Astrocyte (in vitro differentiated cells and primary cell): ENCODE data around the gene ACIN1. TPM values are rescaled to one million over a fixed set of nuclear protein-coding genes. Genes with fewer than 3 reads are reported as not detected.

Experiments
- DNase-seq: peaks from one replicate; pipeline ENCODE4 v3.0.0-alpha.2; 2010; ENCODE audit warnings: low read depth
- FAIRE-seq: peaks from 2 replicates; lab custom pipeline; 2011; peaks lifted over from hg19 to GRCh38; lab: Jason Lieb, UNC
- H2AFZ ChIP-seq: 2 replicates; pipeline ENCODE4 v1.6.0; 2012; ENCODE audit warnings: low read depth, low read length, inconsistent platforms
- H3K27ac ChIP-seq: 2 replicates; pipeline ENCODE4 v1.5.1; 2011; ENCODE audit warnings: low read depth, low read length, inconsistent platforms
- H3K27me3 ChIP-seq: 2 replicates; pipeline ENCODE4 v1.6.0; 2011; ENCODE audit warnings: low read length, inconsistent platforms; ENCODE audit not compliant: insufficient read depth
- H3K36me3 ChIP-seq: 2 replicates; pipeline ENCODE4 v1.5.1; 2011; ENCODE audit warnings: low read length, inconsistent platforms; ENCODE audit not compliant: insufficient read depth
- H3K4me1 ChIP-seq: 2 replicates; pipeline ENCODE4 v1.5.1; 2011; ENCODE audit warnings: low read length, inconsistent platforms; ENCODE audit not compliant: insufficient read depth
- H3K4me2 ChIP-seq: 2 replicates; pipeline ENCODE4 v1.6.0; 2012; ENCODE audit warnings: low read length, inconsistent platforms
- H3K4me3 ChIP-seq: 2 replicates; pipeline ENCODE4 v1.5.1; 2011; ENCODE audit warnings: low read depth, mild to moderate bottlenecking, low read length, inconsistent platforms; ENCODE audit not compliant: insufficient read depth
- H3K79me2 ChIP-seq: 2 replicates; pipeline ENCODE4 v1.6.0; 2012; ENCODE audit warnings: mild to moderate bottlenecking, low read length, inconsistent platforms; ENCODE audit not compliant: insufficient read depth
- H3K9ac ChIP-seq: 2 replicates; pipeline ENCODE4 v1.6.0; 2012; ENCODE audit warnings: mild to moderate bottlenecking, low read length, inconsistent platforms
- H3K9me3 ChIP-seq: 2 replicates; pipeline ENCODE4 v1.5.1; 2012; ENCODE audit warnings: low read depth, mild to moderate bottlenecking, low read length, inconsistent platforms; ENCODE audit not compliant: insufficient read depth
- H4K20me1 ChIP-seq: 2 replicates; pipeline ENCODE4 v1.6.0; 2012; ENCODE audit warnings: low read length, inconsistent platforms; ENCODE audit not compliant: insufficient read depth
- H3K27ac Mint-ChIP-seq: one replicate; pipeline ENCODE4 v1.8.0; 2021; ENCODE audit warnings: mild to moderate bottlenecking, mixed read lengths; ENCODE audit not compliant: unreplicated experiment
- H3K27me3 Mint-ChIP-seq: one replicate; pipeline ENCODE4 v1.8.0; 2021; ENCODE audit warnings: low read depth, mixed read lengths; ENCODE audit not compliant: unreplicated experiment
- H3K36me3 Mint-ChIP-seq: one replicate; pipeline ENCODE4 v1.8.0; 2021; ENCODE audit warnings: low read depth, mixed read lengths; ENCODE audit not compliant: unreplicated experiment
- H3K4me1 Mint-ChIP-seq: one replicate; pipeline ENCODE4 v1.8.0; 2021; ENCODE audit warnings: low read depth, mixed read lengths; ENCODE audit not compliant: unreplicated experiment
- H3K4me3 Mint-ChIP-seq: one replicate; pipeline ENCODE4 v1.8.0; 2021; ENCODE audit warnings: mild to moderate bottlenecking, moderate library complexity, mixed read lengths; ENCODE audit not compliant: unreplicated experiment
- H3K9me3 Mint-ChIP-seq: one replicate; pipeline ENCODE4 v1.8.0; 2021; ENCODE audit warnings: mild to moderate bottlenecking, mixed read lengths; ENCODE audit not compliant: unreplicated experiment
- CTCF ChIP-seq: IDR thresholded peaks from 2 replicates; pipeline ENCODE4 v1.5.1; 2011; ENCODE audit warnings: low read depth, mild to moderate bottlenecking, inconsistent platforms, low read length, moderate library complexity; ENCODE audit not compliant: insufficient read depth
- EZH2 ChIP-seq: IDR thresholded peaks from 2 replicates; pipeline ENCODE4 v1.6.1; 2012; ENCODE audit warnings: mild to moderate bottlenecking, low read length, inconsistent platforms; ENCODE audit not compliant: insufficient read depth
- total RNA-seq: library from RNA; stranded (reverse); gene quantifications from 2 replicates; pipeline ENCODE4 v1.2.1, GENCODE V29; 2021

The ACIN1 gene
- total RNA-seq, 1 donor from 2014 or later = 208 TPM

DNA sequence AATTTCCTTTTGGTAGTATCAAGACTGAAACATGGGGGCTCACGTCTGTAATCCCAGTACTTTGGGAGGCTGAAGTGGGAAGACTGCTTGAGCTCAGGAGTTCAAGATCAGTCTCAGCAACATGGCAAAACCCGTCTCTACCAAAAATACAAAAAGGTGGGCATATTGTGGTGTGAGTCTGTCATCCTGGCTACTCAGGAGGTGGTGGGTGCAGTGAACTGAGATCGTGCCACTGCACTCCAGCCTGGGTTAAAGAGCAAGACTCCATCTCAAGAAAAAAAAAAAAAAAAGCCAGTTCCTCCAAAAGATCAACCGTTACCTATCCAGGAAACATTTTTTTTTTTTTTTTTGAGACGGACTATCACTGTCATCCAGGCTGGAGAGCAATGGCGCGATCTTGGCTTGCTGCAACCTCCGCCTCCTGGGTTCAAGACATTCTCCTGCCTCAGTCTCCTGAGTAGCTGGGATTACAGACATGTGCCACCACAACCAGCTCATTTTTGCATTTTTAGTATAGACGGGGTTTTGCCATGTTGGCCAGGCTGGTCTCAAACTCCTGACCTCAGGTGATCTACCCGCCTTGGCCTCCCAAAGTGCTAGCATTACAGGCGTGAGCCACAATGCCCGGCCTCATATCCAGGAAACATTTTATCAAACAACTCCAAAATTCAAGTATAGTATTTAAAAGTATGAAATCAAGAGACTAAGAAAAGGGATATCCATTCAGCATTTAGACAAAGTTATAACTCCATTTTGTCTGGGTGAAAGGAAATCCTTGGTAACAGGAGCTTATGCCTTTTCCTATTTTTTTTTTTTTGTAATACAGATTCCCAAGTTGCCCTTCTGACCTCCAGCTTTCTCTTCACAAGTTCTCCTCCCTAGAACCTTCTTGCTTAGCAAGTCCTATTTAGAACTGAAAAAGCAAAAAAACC, 3.4 kb downstream of the ACIN1 start:
- no peak for DNase-seq
- H3K27ac ChIP-seq = no peak overlapping the region
- no peaks in the 10 kb centered on the region for H3K27me3 ChIP-seq
- H3K4me3 ChIP-seq = no peak overlapping the region
- H3K9me3 Mint-ChIP-seq = no peaks in the 10 kb centered on the region
- H3K4me1 ChIP-seq = peaks cover 11% of the 10 kb centered on the region
- H3K79me2 ChIP-seq = peaks cover 68% of the 10 kb centered on the region
- no peak overlapping the region for H3K27ac Mint-ChIP-seq
- TF ChIP-seq CTCF (no peak), EZH2 (no peak)
- H3K9me3 ChIP-seq = no peaks in the 10 kb centered on the region
- peaks cover 27% of the 10 kb centered on the region for H3K4me1 Mint-ChIP-seq
- no peak for FAIRE-seq
- no peaks in the 10 kb centered on the region for H3K27me3 Mint-ChIP-seq
- H3K36me3 Mint-ChIP-seq = peaks cover 6% of the 10 kb centered on the region
- peaks cover 46% of the 10 kb centered on the region for H3K36me3 ChIP-seq
- H3K4me2 ChIP-seq = no peak overlapping the region
- H3K4me3 Mint-ChIP-seq = no peak overlapping the region
- H2AFZ ChIP-seq = no peak overlapping the region
- H4K20me1 ChIP-seq = peaks cover 45% of the 10 kb centered on the region
- H3K9ac ChIP-seq = no peak overlapping the region

DNA sequence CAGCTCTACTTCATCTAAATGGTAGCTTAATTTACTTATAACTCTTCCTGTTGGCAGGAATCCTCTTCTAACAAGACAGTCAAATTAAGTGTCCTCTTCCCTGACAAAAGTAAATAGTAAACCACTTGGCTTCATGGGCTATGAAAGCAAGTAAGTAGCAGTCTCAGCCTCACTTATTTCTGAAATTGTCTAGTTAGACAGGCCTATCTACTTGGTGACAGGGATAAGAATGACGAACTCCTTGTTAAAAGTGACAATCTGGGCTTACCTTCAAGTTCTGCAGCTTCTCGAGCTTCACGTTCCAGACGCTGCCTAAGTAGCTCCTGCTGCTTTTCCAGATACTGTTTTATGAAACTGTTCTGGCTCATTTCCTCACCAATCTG, 4.7 kb downstream of the ACIN1 start:
- Histone ChIP-seq H3K9me3 (no peaks in the 10 kb centered on the region), H3K9ac (no peak overlapping the region), H3K36me3 (peaks cover 55% of the 10 kb centered on the region), H3K79me2 (peaks cover 59% of the 10 kb centered on the region), H2AFZ (no peak overlapping the region), H4K20me1 (peaks cover 55% of the 10 kb centered on the region), H3K4me2 (no peak overlapping the region), H3K27me3 (no peaks in the 10 kb centered on the region), H3K27ac (no peak overlapping the region), H3K4me3 (no peak overlapping the region), H3K4me1 (peaks cover 9% of the 10 kb centered on the region)
- peaks cover 27% of the 10 kb centered on the region for H3K4me1 Mint-ChIP-seq
- DNase-seq (no peak), FAIRE-seq (no peak)
- no peak overlapping the region for H3K27ac Mint-ChIP-seq
- peaks cover 6% of the 10 kb centered on the region for H3K36me3 Mint-ChIP-seq
- no peaks in the 10 kb centered on the region for H3K9me3 Mint-ChIP-seq
- no peaks in the 10 kb centered on the region for H3K27me3 Mint-ChIP-seq
- TF ChIP-seq CTCF (no peak), EZH2 (no peak)
- peak overlapping the region; percentile 28 for H3K4me3 Mint-ChIP-seq
